HG03432 (cell line): Measurements from ENCODE around the gene HS6ST2.

Source experiments
- ATAC-seq: cut with Tn5 transposase; IDR thresholded peaks from one replicate; pipeline ENCODE4 v1.9.1; 2021; ENCODE audit warnings: mild to moderate bottlenecking, moderate library complexity; ENCODE audit not compliant: unreplicated experiment

The HS6ST2 gene

DNA sequence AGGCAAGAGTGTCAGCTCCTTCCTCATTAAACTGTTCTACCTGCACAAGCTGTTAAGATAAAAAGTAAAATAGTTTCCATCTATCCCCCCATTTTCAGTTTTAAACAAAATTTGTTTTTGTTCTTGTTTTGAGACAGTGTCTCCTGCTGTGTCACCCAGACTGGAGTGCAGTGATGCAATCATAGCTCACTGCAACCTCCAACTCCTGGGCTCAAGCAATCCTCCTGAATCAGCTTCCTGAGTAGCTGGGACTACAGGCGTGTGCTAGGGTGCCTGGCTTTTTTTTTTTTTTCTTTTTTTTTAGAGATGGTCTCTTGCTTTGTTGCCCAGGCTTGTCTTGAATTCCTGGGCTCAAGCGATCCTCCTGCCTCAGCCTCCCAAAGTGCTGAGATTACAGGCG is 105.4 kb downstream of the HS6ST2 start:
- no peak for ATAC-seq

DNA sequence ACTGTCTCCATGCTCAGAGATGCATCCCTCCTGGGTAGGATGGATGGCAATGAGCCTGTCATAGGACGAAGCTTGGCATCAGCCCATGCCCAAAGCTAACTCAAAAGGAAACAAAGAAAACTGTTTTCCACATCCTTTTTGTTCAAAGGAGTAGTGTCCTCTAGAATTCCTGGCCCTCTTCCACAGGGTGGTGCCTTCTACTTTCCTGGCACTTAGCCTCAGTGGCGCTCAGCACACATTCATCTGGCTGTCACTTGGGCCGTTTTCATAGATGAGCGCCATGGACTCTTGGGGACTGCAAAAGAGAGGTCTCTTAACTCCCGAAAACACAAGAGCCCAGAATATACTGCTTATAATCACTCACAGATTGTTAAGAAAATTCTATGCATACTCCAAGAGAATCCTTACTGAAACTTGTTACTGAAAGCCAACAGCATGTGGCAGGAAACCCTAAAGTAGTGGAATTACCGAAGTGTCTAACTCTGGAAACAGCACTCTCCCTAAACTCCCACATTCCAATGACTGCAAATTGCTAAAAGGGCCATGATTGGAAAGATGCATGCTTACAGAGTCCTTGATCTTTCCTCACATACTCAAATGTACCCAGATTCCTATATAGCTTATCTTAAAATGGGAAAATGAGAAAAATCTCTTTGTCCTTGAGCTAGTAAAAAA is 110.0 kb downstream of the HS6ST2 start:
- no peak for ATAC-seq

- ATAC-seq, result no peak
These were observed 115.1 kb downstream of the HS6ST2 start for GRCh38 chrX:132843363-132843762.

GRCh38 chrX:132842460-132843238 is 115.8 kb downstream of the HS6ST2 start:
- no peak for ATAC-seq

GRCh38 chrX:132837967-132838366 is 120.5 kb downstream of the HS6ST2 start:
- ATAC-seq, result no peak

DNA sequence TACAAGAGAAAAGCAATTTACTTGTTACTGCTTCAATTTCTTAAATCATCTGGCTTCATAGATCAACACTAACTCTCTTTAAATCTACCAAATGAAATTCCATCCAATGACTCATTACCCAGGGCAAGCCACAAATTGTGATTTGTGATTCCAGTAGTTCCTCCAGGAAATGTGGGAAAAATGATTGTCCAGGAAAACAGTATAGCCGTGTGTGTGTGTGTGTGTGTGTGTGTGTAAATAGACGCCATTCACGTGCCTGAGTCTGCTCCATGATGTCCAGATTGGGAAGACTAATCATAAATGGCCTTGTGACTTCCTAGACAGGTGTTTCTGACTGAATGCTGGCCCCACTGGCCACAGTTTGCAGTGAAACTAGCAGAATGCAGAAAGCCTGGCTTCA is 121.3 kb downstream of the HS6ST2 start:
- ATAC-seq, result no peak

GRCh38 chrX:132836471-132836870 is 122.0 kb downstream of the HS6ST2 start:
- ATAC-seq, result no peak

DNA sequence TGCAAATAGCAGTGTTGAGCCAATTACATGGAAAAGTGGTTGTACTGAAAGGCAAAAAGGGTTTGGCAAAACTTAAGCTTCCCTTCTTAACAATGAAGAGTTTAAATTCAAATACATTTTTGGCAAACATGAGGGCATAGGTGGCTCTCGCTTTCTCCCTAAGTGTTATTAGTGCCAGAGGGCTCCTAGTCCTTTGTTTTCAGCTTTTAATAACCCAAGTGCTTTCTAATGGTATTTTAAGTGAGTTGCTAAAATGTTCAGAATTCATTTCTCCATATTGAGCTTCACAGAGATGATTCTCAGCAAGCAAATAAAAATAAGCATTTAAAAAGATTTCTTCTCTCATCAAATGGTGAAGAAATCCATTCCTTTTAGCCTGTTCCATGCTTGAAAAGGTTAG is 123.7 kb downstream of the HS6ST2 start:
- no peak for ATAC-seq

- ATAC-seq, result no peak
These were observed 124.3 kb downstream of the HS6ST2 start for GRCh38 chrX:132834109-132834508.

DNA sequence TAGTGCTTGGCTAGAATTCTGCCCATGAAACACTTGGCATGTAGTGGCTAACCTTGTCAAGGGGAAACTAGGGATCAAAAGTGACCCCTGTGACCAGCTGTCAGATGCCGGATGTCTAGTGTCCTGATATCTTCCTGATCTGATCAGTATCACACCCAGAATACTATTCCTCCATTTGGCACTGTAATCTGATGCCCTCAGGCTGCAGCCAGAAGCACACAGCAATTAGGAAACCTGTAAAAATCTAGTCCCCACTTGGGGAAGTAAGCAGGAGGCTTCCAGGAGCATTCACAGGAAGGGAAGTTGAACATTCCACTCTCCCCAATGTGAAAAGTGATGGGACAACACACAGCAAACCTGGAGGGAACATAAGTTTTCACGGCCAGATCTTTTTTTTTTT is 125.1 kb downstream of the HS6ST2 start:
- no peak for ATAC-seq

DNA sequence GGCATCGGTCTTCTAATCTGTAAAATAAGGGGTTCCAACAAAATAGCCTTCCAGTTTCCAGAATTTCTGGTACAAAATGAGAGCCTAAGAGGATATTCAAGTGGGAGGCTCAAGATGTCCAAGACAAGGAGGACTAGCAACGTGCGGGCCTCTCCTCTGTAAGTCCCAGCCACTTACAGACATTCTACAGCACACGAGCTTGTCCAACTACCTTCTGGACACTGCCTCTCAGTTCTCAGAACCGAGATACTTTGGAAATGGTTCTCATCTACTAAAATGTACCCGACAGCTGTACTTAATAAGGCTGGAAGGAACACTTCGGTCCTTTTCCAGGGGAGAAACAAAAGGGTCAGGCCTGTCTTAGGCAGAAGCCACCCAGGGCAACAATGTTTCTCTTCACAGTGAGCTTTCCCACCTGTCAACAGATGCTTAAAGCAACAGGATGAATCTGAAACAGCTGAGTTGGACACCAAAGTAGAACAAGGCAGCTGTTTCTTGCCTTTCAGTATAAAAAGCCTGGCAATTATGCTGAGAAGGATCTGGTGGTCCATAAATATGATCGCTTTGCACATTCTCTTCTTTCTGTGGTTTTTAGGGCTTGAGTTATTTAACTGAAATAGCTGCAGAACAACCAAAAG is 127.0 kb downstream of the HS6ST2 start:
- no peak for ATAC-seq

GRCh38 chrX:132822634-132823012 is 135.8 kb downstream of the HS6ST2 start:
- no peak for ATAC-seq

GRCh38 chrX:132821974-132822633 is 136.3 kb downstream of the HS6ST2 start:
- ATAC-seq, result no peak

- no peak for ATAC-seq
These were observed 137.8 kb downstream of the HS6ST2 start for GRCh38 chrX:132820675-132821074.

- ATAC-seq, result no peak
These were observed 138.6 kb downstream of the HS6ST2 start for GRCh38 chrX:132819711-132820264.

- ATAC-seq, result no peak
These were observed 139.8 kb downstream of the HS6ST2 start for GRCh38 chrX:132818638-132819037.

DNA sequence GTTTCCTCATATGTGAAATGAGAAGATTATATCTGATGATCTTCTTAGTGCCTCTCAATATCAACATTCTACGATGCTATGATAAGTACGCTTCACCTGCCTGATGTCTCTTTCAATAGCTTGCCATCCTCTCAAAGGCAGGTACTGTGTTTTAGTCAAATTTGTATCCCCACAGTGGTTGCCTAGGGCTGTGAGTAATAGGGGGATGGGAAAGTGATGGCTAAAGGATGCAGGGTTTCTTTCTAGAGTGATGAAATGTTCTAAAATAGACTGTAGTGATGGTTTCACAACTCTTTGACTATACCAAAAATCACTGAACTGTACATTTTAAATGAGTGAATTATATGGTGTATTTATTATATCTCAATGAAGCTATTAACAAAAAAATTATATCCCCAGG is 142.8 kb downstream of the HS6ST2 start:
- no peak for ATAC-seq

- ATAC-seq, result no peak
These were observed 147.3 kb downstream of the HS6ST2 start for GRCh38 chrX:132810964-132811712.

GRCh38 chrX:132810488-132810887 is 147.9 kb downstream of the HS6ST2 start:
- ATAC-seq, result no peak

- ATAC-seq, result no peak
These were observed 148.8 kb downstream of the HS6ST2 start for GRCh38 chrX:132809581-132809980.
